NCI-H524 (cell line): ENCODE results near the gene EVX2.

Experiments
- DNase-seq, 2 experiments: peaks; one replicate each; lab custom pipeline; 2025; lab: John Stamatoyannopoulos, UW

EVX2 gene

GRCh38 chr2:176066645-176067588 is 16.8 kb downstream of the EVX2 start:
- DNase-seq, result no peak

GRCh38 chr2:176063958-176064357 is 19.8 kb downstream of the EVX2 start:
- DNase-seq, result peak; percentile 84 to 93

- DNase-seq, result peak in 1 of 2 experiments; percentile 64
Observed at GRCh38 chr2:176056406-176056805, 27.4 kb downstream of the EVX2 start.

DNA sequence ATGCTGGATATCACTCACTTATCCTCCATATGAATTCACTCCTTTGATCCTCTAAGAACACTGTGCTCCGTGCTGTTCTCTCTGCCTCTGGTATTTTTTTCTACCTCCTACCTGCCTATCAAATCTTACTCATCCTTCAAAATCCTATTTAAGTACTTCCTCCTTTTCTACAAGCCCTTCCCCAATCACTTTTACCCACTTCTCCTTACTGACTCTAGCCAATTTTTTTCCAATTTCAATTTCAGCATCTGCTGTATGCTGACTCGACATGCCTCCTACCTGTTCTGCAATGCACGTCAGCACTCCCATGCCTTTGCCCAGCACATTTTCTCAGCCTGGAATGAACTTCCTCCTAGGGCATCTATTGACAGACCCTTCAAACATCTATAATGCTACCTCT is 44.4 kb downstream of the EVX2 start:
- DNase-seq, result no peak

DNA sequence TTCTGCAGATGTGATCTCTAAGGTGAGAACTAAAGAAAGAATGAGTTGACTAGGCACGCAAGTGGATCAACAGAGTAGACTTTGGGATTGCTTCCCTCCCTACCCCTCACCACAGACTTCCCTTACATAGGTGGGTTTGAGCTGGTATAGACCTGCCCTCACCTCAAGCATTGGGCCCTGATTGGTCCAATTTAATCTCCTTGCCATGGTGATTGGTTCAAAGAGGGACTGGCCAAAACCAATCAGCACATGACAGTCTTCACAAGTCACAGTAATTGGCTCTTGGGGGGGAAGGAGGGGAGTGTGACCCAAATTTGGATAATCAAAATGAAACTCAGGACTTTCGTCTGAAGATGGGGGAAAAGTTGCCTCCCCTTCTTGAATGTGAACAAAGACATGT is 45.1 kb downstream of the EVX2 start:
- no peak for DNase-seq

- DNase-seq, result peak; percentile 30 to 72
Observed at GRCh38 chr2:176035013-176035691, 48.6 kb downstream of the EVX2 start.

DNA sequence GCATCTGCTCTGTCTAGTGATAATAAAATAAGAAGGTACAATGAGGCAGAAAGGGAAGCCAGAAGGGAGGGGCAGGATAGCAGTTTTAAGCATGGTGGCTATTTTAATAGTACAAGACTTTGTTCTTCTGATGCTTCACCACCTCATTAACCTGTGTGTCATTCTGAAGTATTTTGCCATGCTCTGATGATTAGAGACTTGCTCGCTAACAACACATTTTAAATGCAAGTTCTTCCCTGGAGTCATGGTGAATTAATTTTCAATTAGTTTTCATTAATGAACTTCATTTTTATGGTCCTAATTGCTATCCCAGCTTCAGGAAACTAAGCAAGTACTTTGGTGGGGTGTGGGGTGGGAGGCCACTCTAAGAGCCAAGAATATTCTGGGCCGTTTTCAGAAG is 56.0 kb downstream of the EVX2 start:
- no peak for DNase-seq
